ENCODE data around the gene HIPK2.

The HIPK2 gene

GRCh38 chr7:139580435-139580834 is 197.4 kb downstream of the HIPK2 start:
- DNase-seq, result no peak

GRCh38 chr7:139576179-139576973 is 201.4 kb downstream of the HIPK2 start:
- DNase-seq, result no peak

- DNase-seq, result no peak
These were observed 202.5 kb downstream of the HIPK2 start for GRCh38 chr7:139575338-139575680.

GRCh38 chr7:139574618-139575337 is 203.0 kb downstream of the HIPK2 start:
- DNase-seq, result no peak

- no peak for DNase-seq
These were observed 203.9 kb downstream of the HIPK2 start for GRCh38 chr7:139573871-139574270.

GRCh38 chr7:139572704-139573385 is 205.0 kb downstream of the HIPK2 start:
- no peak for DNase-seq

- DNase-seq, result no peak
These were observed 205.7 kb downstream of the HIPK2 start for GRCh38 chr7:139572071-139572470.

GRCh38 chr7:139571651-139572050 is 206.1 kb downstream of the HIPK2 start:
- DNase-seq, result no peak

- no peak for DNase-seq
These were observed 206.6 kb downstream of the HIPK2 start for GRCh38 chr7:139571190-139571589.

- DNase-seq, result no peak
These were observed 207.2 kb downstream of the HIPK2 start for GRCh38 chr7:139570626-139571025.

GRCh38 chr7:139570119-139570518 is 207.7 kb downstream of the HIPK2 start:
- DNase-seq, result no peak

- no peak for DNase-seq
These were observed 208.8 kb downstream of the HIPK2 start for GRCh38 chr7:139568813-139569490.

GRCh38 chr7:139568346-139568675 is 209.5 kb downstream of the HIPK2 start:
- DNase-seq, result no peak

- no peak for DNase-seq
These were observed 210.0 kb downstream of the HIPK2 start for GRCh38 chr7:139567647-139568345.

GRCh38 chr7:139566736-139567646 is 210.8 kb downstream of the HIPK2 start:
- DNase-seq, result no peak

GRCh38 chr7:139566075-139566474 is 211.7 kb downstream of the HIPK2 start:
- no peak for DNase-seq

GRCh38 chr7:139563856-139564255 is 213.9 kb downstream of the HIPK2 start:
- DNase-seq, result no peak

- DNase-seq, result no peak
These were observed 214.7 kb downstream of the HIPK2 start for GRCh38 chr7:139562961-139563565.

GRCh38 chr7:139562491-139562890 is 215.3 kb downstream of the HIPK2 start:
- DNase-seq, result no peak

GRCh38 chr7:139560678-139561077 is 217.1 kb downstream of the HIPK2 start:
- no peak for DNase-seq

- DNase-seq, result no peak
These were observed 217.6 kb downstream of the HIPK2 start for GRCh38 chr7:139560199-139560598.

Measured in NCI-H1694 (cell line).